ENCODE measurements around the gene ATG4B.

DNA sequence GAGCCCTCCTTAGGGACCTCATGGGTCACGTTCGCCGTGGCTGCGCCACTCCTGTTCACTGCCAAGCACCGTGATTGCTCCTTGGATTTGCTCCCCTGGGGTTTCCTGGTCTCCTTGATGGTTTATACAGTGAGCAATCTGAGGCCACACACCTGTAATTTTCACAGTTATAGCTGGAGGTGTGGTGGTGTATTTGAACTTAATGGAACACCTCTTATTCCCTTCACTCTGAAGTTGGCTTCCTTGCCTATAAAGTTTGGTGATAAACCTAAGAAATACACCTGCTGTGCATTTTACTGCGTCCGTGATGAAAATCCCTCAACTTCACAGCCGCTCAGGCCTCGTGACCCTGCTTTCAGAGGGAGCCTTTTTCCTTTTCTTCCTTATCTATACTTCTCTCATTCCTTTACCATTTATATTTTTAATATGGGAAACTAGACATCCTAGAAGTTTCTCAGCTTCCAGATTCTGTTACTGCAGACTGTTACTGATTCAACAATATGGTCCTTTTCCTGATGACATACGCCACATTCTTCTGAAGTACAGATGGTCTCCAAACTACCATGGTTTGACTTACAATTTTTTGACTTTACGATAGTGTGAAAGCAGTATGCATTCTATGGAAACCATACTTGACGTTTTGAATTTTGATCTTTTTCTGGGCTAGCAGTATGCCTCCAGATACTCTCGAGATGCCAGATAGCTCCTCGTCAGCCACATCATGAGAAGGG is 8.6 kb downstream of the ATG4B start:
- TF ChIP-seq, protein P1, sequence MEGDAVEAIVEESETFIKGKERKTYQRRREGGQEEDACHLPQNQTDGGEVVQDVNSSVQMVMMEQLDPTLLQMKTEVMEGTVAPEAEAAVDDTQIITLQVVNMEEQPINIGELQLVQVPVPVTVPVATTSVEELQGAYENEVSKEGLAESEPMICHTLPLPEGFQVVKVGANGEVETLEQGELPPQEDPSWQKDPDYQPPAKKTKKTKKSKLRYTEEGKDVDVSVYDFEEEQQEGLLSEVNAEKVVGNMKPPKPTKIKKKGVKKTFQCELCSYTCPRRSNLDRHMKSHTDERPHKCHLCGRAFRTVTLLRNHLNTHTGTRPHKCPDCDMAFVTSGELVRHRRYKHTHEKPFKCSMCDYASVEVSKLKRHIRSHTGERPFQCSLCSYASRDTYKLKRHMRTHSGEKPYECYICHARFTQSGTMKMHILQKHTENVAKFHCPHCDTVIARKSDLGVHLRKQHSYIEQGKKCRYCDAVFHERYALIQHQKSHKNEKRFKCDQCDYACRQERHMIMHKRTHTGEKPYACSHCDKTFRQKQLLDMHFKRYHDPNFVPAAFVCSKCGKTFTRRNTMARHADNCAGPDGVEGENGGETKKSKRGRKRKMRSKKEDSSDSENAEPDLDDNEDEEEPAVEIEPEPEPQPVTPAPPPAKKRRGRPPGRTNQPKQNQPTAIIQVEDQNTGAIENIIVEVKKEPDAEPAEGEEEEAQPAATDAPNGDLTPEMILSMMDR (IDR thresholded peaks at IDR 0.05; ENCODE audit: low read length) = no peak
- TF ChIP-seq EZH2 (IDR thresholded peaks at IDR 0.05; ENCODE audit: borderline replicate concordance, low read length) = no peak
